Esophagus squamous epithelium (tissue), 5 donors: ENCODE data around the gene BDNF. TPM values are rescaled to one million over a fixed set of nuclear protein-coding genes. Genes with fewer than 3 reads are reported as not detected.

Experiments used
- DNase-seq: peaks from one replicate; lab custom pipeline; 2025; lab: John Stamatoyannopoulos, UW
- H3K27ac ChIP-seq, 4 donors: fragments of 200-600 bp; sonication (generic); one replicate each; pipeline ENCODE4 v1.5.1; 2016 to 2019; ENCODE audit warnings: mild to moderate bottlenecking in 1 of 4
- H3K27me3 ChIP-seq, 4 donors: fragments of 200-600 bp; sonication (generic); 1 replicate in 3 of 4; 2 replicates in 1 of 4; pipeline versions ENCODE4 v1.5.1 to v1.6.0; 2017 to 2021; ENCODE audit warnings: antibody characterized with exemption in 1 of 4
- H3K36me3 ChIP-seq, 3 donors: fragments of 200-600 bp; sonication (generic); one replicate each; pipeline ENCODE4 v1.5.1; 2016 to 2019
- H3K4me1 ChIP-seq, 3 donors: fragments of 200-600 bp; sonication (generic); one replicate each; pipeline ENCODE4 v1.5.1; 2017 to 2019
- H3K4me3 ChIP-seq, 4 donors: fragments of 200-600 bp; sonication (generic); 1 replicate in 3 of 4; 2 replicates in 1 of 4; pipeline ENCODE4 v1.5.1; 2016 to 2019; ENCODE audit warnings: mild to moderate bottlenecking in 2 of 4, moderate library complexity in 1 of 4
- H3K9me3 ChIP-seq, 3 donors: fragments of 200-600 bp; sonication (generic); one replicate each; pipeline ENCODE4 v1.5.1; 2016 to 2019
- POLR2A ChIP-seq, 4 donors: fragments of 450-650 bp; IDR thresholded peaks; one replicate each; pipeline ENCODE4 v1.6.1; 2017; ENCODE audit warnings: antibody characterized with exemption in 4 of 4, mild to moderate bottlenecking in 4 of 4, moderate library complexity in 3 of 4
- WGBS, 2 donors: methylation state at CpG; one replicate each; pipeline ENCODE4 v1.1.5; 2018; 5-methylcytosine and 5-hydroxymethylcytosine counted together
- intact Hi-C: fragments of 100-400 bp; cut with DNase I; formaldehyde crosslinking; loops from one replicate; pipeline ENCODE4 v1.15.0; 2022
- total RNA-seq, 4 donors: library from RNA; depleted of rRNA; stranded (reverse); fragments of >200 nt; gene quantifications; one replicate each; pipeline ENCODE4 v1.1.0, GENCODE V29; 2016
- TF ChIP-seq, protein P1 (sequence below), 6 experiments: fragments of 450-650 bp in 4 of 6; fragments of 200-600 bp in 2 of 6; sonication (generic) in 2 of 6; IDR thresholded peaks; one replicate each; pipeline ENCODE4 v1.5.1; 2016 to 2019; ENCODE audit warnings: antibody characterized with exemption in 6 of 6, mild to moderate bottlenecking in 4 of 6, moderate library complexity in 4 of 6
- donor health status: DM: yes; HTN: yes; CAD: no.

Gene BDNF
- total RNA-seq, 4 donors from 2014 or later, result 0.15 to 1.1 (median 0.84) TPM

GRCh38 chr11:27692781-27693180 lies 7.5 kb downstream of the BDNF start:
- Histone ChIP-seq H3K4me3 (no peak overlapping the region), H3K27ac (no peak overlapping the region), H3K4me1 (no peaks in the 10 kb centered on the region), H3K9me3 (no peaks in the 10 kb centered on the region), H3K27me3 (peaks cover 0 to 26% (median 2%) of the 10 kb centered on the region in 4 donors), H3K36me3 (no peaks in the 10 kb centered on the region)
- intact Hi-C loops, result no loop called here
- 85 to 93% methylated on average over 2 of the region's 2 CpGs for WGBS, 2 donors
- TF ChIP-seq POLR2A (IDR thresholded peaks at IDR 0.05), result no peak
- TF ChIP-seq, protein P1, sequence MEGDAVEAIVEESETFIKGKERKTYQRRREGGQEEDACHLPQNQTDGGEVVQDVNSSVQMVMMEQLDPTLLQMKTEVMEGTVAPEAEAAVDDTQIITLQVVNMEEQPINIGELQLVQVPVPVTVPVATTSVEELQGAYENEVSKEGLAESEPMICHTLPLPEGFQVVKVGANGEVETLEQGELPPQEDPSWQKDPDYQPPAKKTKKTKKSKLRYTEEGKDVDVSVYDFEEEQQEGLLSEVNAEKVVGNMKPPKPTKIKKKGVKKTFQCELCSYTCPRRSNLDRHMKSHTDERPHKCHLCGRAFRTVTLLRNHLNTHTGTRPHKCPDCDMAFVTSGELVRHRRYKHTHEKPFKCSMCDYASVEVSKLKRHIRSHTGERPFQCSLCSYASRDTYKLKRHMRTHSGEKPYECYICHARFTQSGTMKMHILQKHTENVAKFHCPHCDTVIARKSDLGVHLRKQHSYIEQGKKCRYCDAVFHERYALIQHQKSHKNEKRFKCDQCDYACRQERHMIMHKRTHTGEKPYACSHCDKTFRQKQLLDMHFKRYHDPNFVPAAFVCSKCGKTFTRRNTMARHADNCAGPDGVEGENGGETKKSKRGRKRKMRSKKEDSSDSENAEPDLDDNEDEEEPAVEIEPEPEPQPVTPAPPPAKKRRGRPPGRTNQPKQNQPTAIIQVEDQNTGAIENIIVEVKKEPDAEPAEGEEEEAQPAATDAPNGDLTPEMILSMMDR (IDR thresholded peaks at IDR 0.05), result no peak
- DNase-seq, result no peak

DNA sequence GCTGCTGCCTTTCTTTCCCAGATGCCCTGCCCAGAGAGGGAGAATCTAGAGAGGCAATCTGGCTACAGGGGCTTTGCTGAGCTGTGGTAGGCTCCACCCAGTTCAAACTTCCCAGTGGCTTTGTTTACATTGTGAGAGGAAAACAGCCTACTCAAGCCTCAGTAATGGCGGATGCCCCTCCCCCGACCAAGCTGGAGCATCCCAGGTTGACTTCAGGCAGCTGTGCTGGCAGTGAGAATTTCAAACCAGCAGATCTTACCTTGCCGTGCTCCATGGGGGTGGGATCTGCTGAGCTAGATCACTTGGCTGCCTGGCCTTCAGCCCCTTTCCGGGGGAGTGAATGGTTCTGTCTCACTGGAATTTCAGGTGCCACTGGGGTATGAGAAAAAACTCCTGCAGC lies 12.2 kb downstream of the BDNF start:
- Histone ChIP-seq H3K4me1 (no peaks in the 10 kb centered on the region), H3K9me3 (no peaks in the 10 kb centered on the region), H3K27me3 (no peaks in the 10 kb centered on the region), H3K4me3 (no peak overlapping the region), H3K27ac (no peak overlapping the region), H3K36me3 (no peaks in the 10 kb centered on the region)
- no peak for TF ChIP-seq POLR2A (IDR thresholded peaks at IDR 0.05)
- TF ChIP-seq, protein P1 (IDR thresholded peaks at IDR 0.05), result no peak
- intact Hi-C loops, result no loop called here
- 75 to 100% methylated on average over 1 to 2 of the region's 4 CpGs for WGBS, 2 donors
- DNase-seq, result no peak

- Histone ChIP-seq H3K36me3 (no peaks in the 10 kb centered on the region), H3K27me3 (no peaks in the 10 kb centered on the region), H3K4me3 (no peak overlapping the region), H3K9me3 (no peaks in the 10 kb centered on the region), H3K27ac (no peak overlapping the region), H3K4me1 (no peaks in the 10 kb centered on the region)
- intact Hi-C loops, result no loop called here
- 59 to 63% methylated on average over 1 of the region's 1 CpG for WGBS, 2 donors
- DNase-seq, result no peak
- TF ChIP-seq POLR2A (IDR thresholded peaks at IDR 0.05), result no peak
- TF ChIP-seq, protein P1 (IDR thresholded peaks at IDR 0.05), result no peak
Measured at GRCh38 chr11:27681664-27682063, 18.6 kb downstream of the BDNF start.

DNA sequence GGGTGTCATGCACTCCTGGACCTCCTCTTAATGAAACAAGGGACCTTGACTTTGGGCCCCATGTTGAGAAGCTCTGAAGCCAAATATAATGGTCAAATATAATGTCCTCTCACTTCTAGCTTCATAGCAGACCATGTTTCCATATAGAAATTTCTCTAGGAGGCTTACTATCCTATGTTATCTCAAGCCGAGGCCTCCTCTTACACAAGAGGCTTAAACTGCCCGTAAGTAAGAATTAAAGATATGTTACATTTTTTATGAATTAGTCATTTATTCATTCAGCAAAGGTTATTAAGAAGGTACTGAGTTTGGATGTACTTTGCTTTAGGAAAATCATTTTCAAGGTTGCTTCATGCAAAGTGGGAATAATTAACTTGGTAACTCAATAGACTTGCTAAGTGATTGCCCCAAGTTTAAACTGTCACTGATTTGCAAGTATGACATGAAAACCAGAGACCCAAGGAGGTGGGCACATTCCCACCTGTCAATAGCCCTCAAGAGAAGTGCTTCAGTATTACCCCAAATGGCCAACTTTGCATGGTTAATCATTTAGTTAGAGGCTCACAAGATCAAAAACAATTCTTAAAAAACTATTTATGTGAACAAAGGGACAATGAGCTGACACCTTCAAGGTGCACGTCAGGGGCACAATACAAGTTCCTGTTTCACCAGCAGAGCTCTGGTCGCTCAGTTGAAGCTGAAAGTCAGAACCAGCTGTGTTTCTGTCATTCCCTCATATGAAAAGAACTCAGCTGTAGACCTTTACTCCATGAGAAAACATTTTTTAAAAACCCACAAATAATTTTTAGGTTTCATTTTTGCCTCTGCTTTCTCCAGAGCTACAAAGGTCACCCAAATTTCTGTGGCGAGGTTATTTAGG lies 20.9 kb downstream of the BDNF start:
- H3K27ac ChIP-seq, result no peak overlapping the region

GRCh38 chr11:27678242-27678641 lies 22.0 kb downstream of the BDNF start:
- Histone ChIP-seq H3K9me3 (no peaks in the 10 kb centered on the region), H3K27me3 (no peaks in the 10 kb centered on the region), H3K4me1 (peaks cover 0 to 26% (median 4%) of the 10 kb centered on the region in 3 donors), H3K27ac (no peak overlapping the region), H3K36me3 (no peaks in the 10 kb centered on the region), H3K4me3 (no peak overlapping the region)
- intact Hi-C loops, result no loop called here
- WGBS, 2 donors, result 59 to 84% methylated on average over 4 of the region's 4 CpGs
- DNase-seq, result no peak
- TF ChIP-seq POLR2A (IDR thresholded peaks at IDR 0.05), result no peak
- TF ChIP-seq, protein P1 (IDR thresholded peaks at IDR 0.05), result no peak

More for the DNA sequence above, 20.9 kb downstream of the BDNF start:
- WGBS, 2 donors, result 79 to 81% methylated on average over 5 of the region's 5 CpGs
- peaks cover 0 to 15% (median 0%) of the 10 kb centered on the region in 3 donors for H3K4me1 ChIP-seq
- no peak for TF ChIP-seq POLR2A (IDR thresholded peaks at IDR 0.05)
- TF ChIP-seq, protein P1 (IDR thresholded peaks at IDR 0.05), result no peak
- no peaks in the 10 kb centered on the region for H3K36me3 ChIP-seq
- DNase-seq, result no peak
- no peaks in the 10 kb centered on the region for H3K27me3 ChIP-seq
- intact Hi-C loops, result no loop called here
- H3K4me3 ChIP-seq, result no peak overlapping the region
- H3K9me3 ChIP-seq, result no peaks in the 10 kb centered on the region
